OCI-LY1 (cell line): ENCODE results near the gene TTC12.

Experiments used
- EZH2 ChIP-seq: fragments of 200-600 bp; sonication (generic), shearing (Covaris generic); IDR thresholded peaks from 2 replicates; pipeline ENCODE4 v1.8.0; 2017; ENCODE audit warnings: borderline replicate concordance, mixed run types, mild to moderate bottlenecking, antibody characterized with exemption, low read length, moderate library complexity, mixed read lengths
- TF ChIP-seq, protein P1 (sequence below): fragments of 200-600 bp; sonication (generic), shearing (Covaris generic); IDR thresholded peaks from 2 replicates; pipeline ENCODE4 v1.5.1; 2017; ENCODE audit warnings: mild to moderate bottlenecking, antibody characterized with exemption, low read length, moderate library complexity, mixed read lengths

DNA sequence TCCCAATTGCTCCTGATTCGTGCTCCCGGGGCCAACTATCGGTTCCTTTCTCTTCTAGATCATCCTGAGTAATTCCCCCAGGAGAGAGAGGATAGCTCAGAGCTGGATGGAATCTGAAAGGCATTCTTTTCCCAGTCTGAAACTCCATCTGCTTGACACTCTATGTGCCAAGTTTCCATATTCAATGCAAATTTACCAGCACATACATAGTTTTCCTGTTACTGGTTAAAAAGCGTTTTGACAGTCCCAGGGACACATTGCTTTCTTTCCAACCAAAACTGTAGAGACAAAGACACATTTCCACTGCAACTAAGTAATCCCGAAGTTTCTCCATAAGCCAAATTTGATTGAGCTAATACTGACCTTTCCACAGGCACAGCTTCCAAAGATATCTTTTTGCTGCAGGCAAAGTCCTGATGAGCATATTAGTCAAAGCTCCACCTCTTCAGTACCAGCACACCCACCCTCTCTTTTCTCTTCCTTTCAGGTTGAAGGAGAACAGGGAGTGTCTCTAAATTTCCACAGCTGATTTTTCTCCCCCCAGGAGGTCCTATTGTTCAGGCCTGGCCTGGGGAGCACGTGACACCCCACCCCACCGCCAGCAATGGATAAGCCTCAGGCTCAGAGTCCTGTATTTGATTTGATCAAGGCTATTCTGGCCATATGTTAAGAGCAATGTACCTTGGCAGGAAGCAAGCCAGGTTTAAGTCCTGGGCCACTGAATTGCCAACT lies 63.5 kb downstream of the TTC12 start:
- TF ChIP-seq, protein P1, sequence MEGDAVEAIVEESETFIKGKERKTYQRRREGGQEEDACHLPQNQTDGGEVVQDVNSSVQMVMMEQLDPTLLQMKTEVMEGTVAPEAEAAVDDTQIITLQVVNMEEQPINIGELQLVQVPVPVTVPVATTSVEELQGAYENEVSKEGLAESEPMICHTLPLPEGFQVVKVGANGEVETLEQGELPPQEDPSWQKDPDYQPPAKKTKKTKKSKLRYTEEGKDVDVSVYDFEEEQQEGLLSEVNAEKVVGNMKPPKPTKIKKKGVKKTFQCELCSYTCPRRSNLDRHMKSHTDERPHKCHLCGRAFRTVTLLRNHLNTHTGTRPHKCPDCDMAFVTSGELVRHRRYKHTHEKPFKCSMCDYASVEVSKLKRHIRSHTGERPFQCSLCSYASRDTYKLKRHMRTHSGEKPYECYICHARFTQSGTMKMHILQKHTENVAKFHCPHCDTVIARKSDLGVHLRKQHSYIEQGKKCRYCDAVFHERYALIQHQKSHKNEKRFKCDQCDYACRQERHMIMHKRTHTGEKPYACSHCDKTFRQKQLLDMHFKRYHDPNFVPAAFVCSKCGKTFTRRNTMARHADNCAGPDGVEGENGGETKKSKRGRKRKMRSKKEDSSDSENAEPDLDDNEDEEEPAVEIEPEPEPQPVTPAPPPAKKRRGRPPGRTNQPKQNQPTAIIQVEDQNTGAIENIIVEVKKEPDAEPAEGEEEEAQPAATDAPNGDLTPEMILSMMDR = no peak
- no peak for TF ChIP-seq EZH2
